K562 (cell line): ENCODE results near the gene MAGIX. TPM values are rescaled to one million over a fixed set of nuclear protein-coding genes. Genes with fewer than 3 reads are reported as not detected.

ENCODE experiments used
- ATAC-seq: fragments of 200-7000 bp; cut with Tn5 transposase; 3 replicates; pipeline ENCODE4 v1.9.1; 2020; ENCODE audit warnings: moderate library complexity
- BruUV-seq: library from RNA; stranded (reverse); fragments of 400-500 nt; replicated peaks from 2 replicates; lab custom pipeline; 2021; lab: Mats Ljungman, UMichigan
- CTCF ChIA-PET: fragments of 300-600 bp; formaldehyde crosslinking; extraction: SDS; loops from one replicate; lab custom pipeline; 2021; ENCODE audit warnings: low intra/inter-chr PET ratio; lab: Yijun Ruan, JAX
- POLR2A ChIA-PET: fragments of 300-600, 350-650 bp; sonication (Branson Sonifier 250); formaldehyde crosslinking; extraction: SDS; loops from one replicate; lab custom pipeline; 2021; ENCODE audit warnings: antibody characterized with exemption, inconsistent platforms; lab: Yijun Ruan, JAX
- DNase-seq, 4 experiments: peaks; one replicate each; pipeline versions ENCODE4 v3.0.0 to v3.0.0-alpha.2; 2011 to 2018; ENCODE audit warnings: low spot score in 3 of 4, mixed read lengths in 3 of 4; ENCODE audit errors: extremely low read depth in 1 of 4
- FAIRE-seq: peaks from 2 replicates; lab custom pipeline; 2011; peaks lifted over from hg19 to GRCh38; lab: Jason Lieb, UNC
- H2AFZ ChIP-seq: 2 replicates; pipeline ENCODE4 v1.6.0; 2011; ENCODE audit warnings: low read depth, low read length, control low read depth, inconsistent platforms
- H3K27ac ChIP-seq: fragments of 200-600 bp; 3 replicates; pipeline ENCODE4 v1.8.0; 2011; ENCODE audit warnings: low read depth, mild to moderate bottlenecking, control low read depth, inconsistent platforms, low read length, moderate library complexity, mixed read lengths; ENCODE audit errors: extremely low read depth
- H3K27me3 ChIP-seq, 2 experiments: fragments of 300-600 bp in 1 of 2; 2 replicates in 1 of 2; 3 replicates in 1 of 2; pipeline versions ENCODE4 v1.6.0 to v1.8.0; 2011; ENCODE audit warnings: inconsistent platforms in 2 of 2, low read length in 2 of 2, mild to moderate bottlenecking in 1 of 2, mixed read lengths in 1 of 2, moderate library complexity in 1 of 2; ENCODE audit not compliant: control insufficient read depth in 2 of 2, insufficient read depth in 2 of 2
- H3K36me3 ChIP-seq: fragments of 300-600 bp; 3 replicates; pipeline ENCODE4 v1.8.0; 2011; ENCODE audit warnings: mild to moderate bottlenecking, low read length, inconsistent platforms; ENCODE audit not compliant: control insufficient read depth, insufficient read depth
- H3K4me1 ChIP-seq, 2 experiments: fragments of 200-600 bp in 1 of 2; replicated peaks in 1 of 2; 2 replicates in 1 of 2; 3 replicates in 1 of 2; pipeline versions ENCODE4 v1.5.1 to v1.8.0; 2011; ENCODE audit warnings: inconsistent platforms in 2 of 2, low read length in 2 of 2, mild to moderate bottlenecking in 1 of 2, mixed read lengths in 1 of 2, moderate library complexity in 1 of 2; ENCODE audit not compliant: control insufficient read depth in 2 of 2, insufficient read depth in 2 of 2
- H3K4me2 ChIP-seq: 2 replicates; pipeline ENCODE4 v1.6.1; 2011; ENCODE audit warnings: low read length, control low read depth, inconsistent platforms, mixed read lengths; ENCODE audit not compliant: insufficient read depth
- H3K4me3 ChIP-seq: fragments of 200-600 bp; sonication (generic), shearing (Covaris generic); 2 replicates; pipeline ENCODE4 v1.5.1; 2016; ENCODE audit warnings: control low read depth, inconsistent platforms
- H3K79me2 ChIP-seq: fragments of 200-600 bp; 3 replicates; pipeline ENCODE4 v1.8.0; 2011; ENCODE audit warnings: low read length, inconsistent platforms; ENCODE audit not compliant: control insufficient read depth, insufficient read depth
- H3K9ac ChIP-seq, 2 experiments: 2 replicates each; pipeline versions ENCODE4 v1.6.0 to v1.6.1; 2011; ENCODE audit warnings: low read depth in 2 of 2, low read length in 2 of 2, control low read depth in 1 of 2, inconsistent platforms in 1 of 2, mild to moderate bottlenecking in 1 of 2, mixed read lengths in 1 of 2; ENCODE audit not compliant: insufficient read depth in 1 of 2
- H3K9me1 ChIP-seq: one replicate; pipeline ENCODE4 v1.6.0; 2011; ENCODE audit warnings: inconsistent platforms, mild to moderate bottlenecking, low read length, moderate library complexity; ENCODE audit not compliant: control insufficient read depth, insufficient read depth
- H3K9me3 ChIP-seq: replicated peaks from 2 replicates; pipeline ENCODE4 v1.5.1; 2011; ENCODE audit warnings: low read depth, low read length, inconsistent platforms; ENCODE audit not compliant: control insufficient read depth, insufficient read depth
- H4K20me1 ChIP-seq: replicated peaks from 2 replicates; pipeline ENCODE4 v1.6.1; 2011; ENCODE audit warnings: low read length, inconsistent platforms, mixed read lengths; ENCODE audit not compliant: control insufficient read depth, insufficient read depth
- BCOR ChIP-seq: fragments of 450-650 bp; IDR thresholded peaks from 2 replicates; pipeline ENCODE4 v1.6.1; 2016
- CCNT2 ChIP-seq: IDR thresholded peaks from 2 replicates; pipeline ENCODE4 v1.6.1; 2011; ENCODE audit warnings: borderline replicate concordance, low read depth, mild to moderate bottlenecking, moderate library complexity, mixed read lengths, low read length; ENCODE audit not compliant: insufficient read length; ENCODE audit errors: extremely low read depth
- CTCF ChIP-seq, 3 experiments: IDR thresholded peaks in 2 of 3; conservative IDR thresholded peaks in 1 of 3; 2 replicates each; pipeline ENCODE4 v1.5.1; 2011 to 2012; ENCODE audit warnings: low read length in 3 of 3, mild to moderate bottlenecking in 3 of 3, control low read depth in 2 of 3, improper control_type of control experiment in 1 of 3, inconsistent platforms in 1 of 3, low read depth in 1 of 3, mixed read lengths in 1 of 3, moderate library complexity in 1 of 3; ENCODE audit not compliant: insufficient read depth in 2 of 3
- MCM2 ChIP-seq: fragments of 450-650 bp; IDR thresholded peaks from 2 replicates; pipeline ENCODE4 v1.6.1; 2017; ENCODE audit warnings: low read depth, mild to moderate bottlenecking
- MEF2A ChIP-seq: IDR thresholded peaks from 2 replicates; pipeline ENCODE4 v1.6.1; 2011; ENCODE audit warnings: low read depth, mild to moderate bottlenecking, low read length, moderate library complexity; ENCODE audit not compliant: control insufficient read depth
- NFATC3 ChIP-seq: fragments of 450-650 bp; IDR thresholded peaks from 2 replicates; pipeline ENCODE4 v1.6.1; 2017; ENCODE audit warnings: mild to moderate bottlenecking
- RAD21 ChIP-seq, 2 experiments: fragments of 250-450 bp in 1 of 2; fragments of 450-650 bp in 1 of 2; sonication (Bioruptor Pico) in 1 of 2; formaldehyde crosslinking in 1 of 2; IDR thresholded peaks in 1 of 2; conservative IDR thresholded peaks in 1 of 2; 2 replicates each; pipeline versions ENCODE4 v1.4.0 to v1.8.0; 2020 to 2022; ENCODE audit warnings: mild to moderate bottlenecking in 2 of 2, moderate library complexity in 1 of 2
- REST ChIP-seq, 2 experiments: fragments of 450-650 bp; formaldehyde crosslinking in 1 of 2; IDR thresholded peaks; 2 replicates each; pipeline versions ENCODE4 v1.4.0 to v1.6.1; 2014 to 2020; ENCODE audit warnings: mild to moderate bottlenecking in 2 of 2, borderline replicate concordance in 1 of 2, low read depth in 1 of 2
- SMC3 ChIP-seq: conservative IDR thresholded peaks from 2 replicates; pipeline ENCODE4 v1.6.1; 2011; ENCODE audit warnings: low read depth, low read length, improper control_type of control experiment; ENCODE audit not compliant: insufficient read depth
- TAL1 ChIP-seq: fragments of 450-650 bp; IDR thresholded peaks from 2 replicates; pipeline ENCODE4 v1.6.1; 2016; ENCODE audit warnings: mild to moderate bottlenecking
- TCF7L2 ChIP-seq: fragments of 150-350 bp; IDR thresholded peaks from 2 replicates; pipeline ENCODE4 v1.6.1; 2016; ENCODE audit warnings: low read depth, mild to moderate bottlenecking, low read length, moderate library complexity
- ZNF695 ChIP-seq: fragments of 450-650 bp; formaldehyde crosslinking; IDR thresholded peaks from 2 replicates; pipeline ENCODE4 v1.4.0; 2020; ENCODE audit warnings: mild to moderate bottlenecking, moderate library complexity
- WGBS: fragments of 100-300 bp; shearing (Covaris generic); methylation state at CpG from one replicate; pipeline ENCODE4 v1.1.6; 2016; ENCODE audit warnings: low coverage, mixed read lengths; ENCODE audit not compliant: insufficient coverage; ENCODE audit errors: missing lambda C conversion rate; 5-methylcytosine and 5-hydroxymethylcytosine counted together
- in situ Hi-C: fragments of 300-500 bp; cut with MboI; formaldehyde crosslinking; loops from 4 replicates; pipeline ENCODE4 v1.15.0; 2018; ENCODE audit warnings: inconsistent platforms, mixed read lengths
- intact Hi-C: fragments of 100-400 bp; cut with micrococcal nuclease; formaldehyde crosslinking; loops from 2 replicates; pipeline ENCODE4 v1.14.2; 2022
- polyA plus RNA-seq, 8 experiments: library from polyadenylated mRNA; depleted of rRNA in 4 of 8; stranded (reverse) in 5 of 8; unstranded in 3 of 8; fragments of >200 nt; fragmentation: Nextera tagmentation in 2 of 8; fragmentation: Illumina TruSeq in 1 of 8; extraction: Ambion mirVana in 2 of 8; extraction: Trizol in 1 of 8; gene quantifications; 2 replicates each; pipeline versions ENCODE4 v1.2.1 to v1.2.3, GENCODE V29; 2011 to 2014; ENCODE audit warnings: inconsistent platforms in 1 of 8, missing spikeins in 1 of 8
- total RNA-seq, 7 experiments: library from RNA; depleted of rRNA in 6 of 7; stranded (reverse); fragments of >200 nt in 6 of 7; fragmentation: Illumina TruSeq in 2 of 7; extraction: Trizol in 2 of 7; gene quantifications; 2 replicates each; pipeline versions ENCODE4 v1.2.1 to v1.2.3, GENCODE V29; 2011 to 2021; ENCODE audit warnings: low replicate concordance in 1 of 7

Gene MAGIX
- total and polyA plus RNA-seq, 9 of the 15 experiments (the other 6 are each of a cell fraction or from before 2014, with no cell fraction given): 0.08 to 3.5 (median 0.47) TPM

- 88% methylated on average over 1 of the region's 1 CpG for WGBS
- Histone ChIP-seq H3K9me3 (no peaks in the 10 kb centered on the region), H2AFZ (no peak overlapping the region), H3K27ac (no peak overlapping the region), H3K4me2 (no peak overlapping the region), H3K4me1 (peaks cover 0 to 17% of the 10 kb centered on the region in 2 experiments; a peak in 4 of 5 replicates), H3K9ac (no peak overlapping the region), H3K9me1 (no peaks in the 10 kb centered on the region), H3K4me3 (no peak overlapping the region), H4K20me1 (no peaks in the 10 kb centered on the region; the same call in 1 of the 2 replicates), H3K27me3 (no peaks in the 10 kb centered on the region), H3K79me2 (peaks cover 14% of the 10 kb centered on the region), H3K36me3 (peaks cover 62% of the 10 kb centered on the region)
- intact Hi-C loops: loop anchor here (5.0 kb wide), 1 partner anchor 162 kb away; no protein-coding TSS in a partner anchor
- CTCF ChIA-PET: no interaction called here
- in situ Hi-C loops: no loop called here
- BruUV-seq: no TSS peak
- no peak for ATAC-seq
- peak in 1 of 4 experiments; percentile 27 for DNase-seq
- FAIRE-seq: no peak
- POLR2A ChIA-PET: interaction anchor here (0.6 to 1.0 kb wide), 2 partner anchors 41 to 71 kb away, joined by 3 read pairs; no protein-coding TSS in a partner anchor
- TF ChIP-seq ZNF695 (no peak), NFATC3 (no peak), REST (IDR thresholded peaks at IDR 0.05; ENCODE audit: borderline replicate concordance) (peak; percentile 26; the same call in 1 of the 2 replicates), REST (CRISPR knock-in tag; IDR thresholded peaks at IDR 0.05; ENCODE audit: low read depth) (no peak), CTCF (IDR thresholded peaks at IDR 0.05 in 2 of 3, conservative IDR thresholded peaks at IDR 0.05 in 1 of 3; ENCODE audit: insufficient read depth in 2 of 3, low read depth in 1 of 3, low read length in 3 of 3) (peak; percentile 8 to 37 (median 17); a peak in 2 of 6 replicates), TAL1 (no peak), CCNT2 (no peak), BCOR (no peak), TCF7L2 (no peak), RAD21 (CRISPR knock-in tag; conservative IDR thresholded peaks at IDR 0.05 in 1 of 2, IDR thresholded peaks at IDR 0.05 in 1 of 2) (peak; percentile 30 to 48), MCM2 (no peak), MEF2A (no peak), SMC3 (no peak)
Observed at GRCh38 chrX:49120091-49120490, 42.5 kb upstream of the MAGIX start.
